NT2/D1 (cell line): ENCODE results near the gene AQP9.

ENCODE experiments used
- DNase-seq: peaks from one replicate; pipeline ENCODE4 v3.0.0-alpha.2; 2011; ENCODE audit warnings: low read depth, low spot score
- H3K27me3 ChIP-seq: 2 replicates; pipeline ENCODE4 v1.6.0; 2011; ENCODE audit warnings: mild to moderate bottlenecking; ENCODE audit not compliant: insufficient read length, insufficient read depth
- H3K36me3 ChIP-seq: 2 replicates; pipeline ENCODE4 v1.6.1; 2011; ENCODE audit warnings: mild to moderate bottlenecking, low read length, mixed read lengths; ENCODE audit not compliant: insufficient read depth, insufficient read length
- H3K4me1 ChIP-seq: 2 replicates; pipeline ENCODE4 v1.5.1; 2011; ENCODE audit not compliant: insufficient read depth, insufficient read length
- H3K4me3 ChIP-seq: 2 replicates; pipeline ENCODE4 v1.5.1; 2011; ENCODE audit warnings: low read depth; ENCODE audit not compliant: insufficient read length
- H3K9ac ChIP-seq: 2 replicates; pipeline ENCODE4 v1.6.0; 2011; ENCODE audit warnings: low read depth; ENCODE audit not compliant: insufficient read length
- H3K9me3 ChIP-seq: 2 replicates; pipeline ENCODE4 v1.5.1; 2011; ENCODE audit warnings: mild to moderate bottlenecking, low read length; ENCODE audit not compliant: insufficient read depth
- SUZ12 ChIP-seq: IDR thresholded peaks from 2 replicates; pipeline ENCODE4 v1.6.1; 2011; ENCODE audit not compliant: insufficient read length, insufficient read depth; ENCODE audit errors: extremely low read depth
- YY1 ChIP-seq: IDR thresholded peaks from 2 replicates; pipeline ENCODE4 v1.6.1; 2011; ENCODE audit not compliant: insufficient read length, insufficient read depth
- ZNF274 ChIP-seq: IDR thresholded peaks from 2 replicates; pipeline ENCODE4 v1.6.1; 2011; ENCODE audit warnings: mild to moderate bottlenecking, low read depth, low read length

AQP9 gene

DNA sequence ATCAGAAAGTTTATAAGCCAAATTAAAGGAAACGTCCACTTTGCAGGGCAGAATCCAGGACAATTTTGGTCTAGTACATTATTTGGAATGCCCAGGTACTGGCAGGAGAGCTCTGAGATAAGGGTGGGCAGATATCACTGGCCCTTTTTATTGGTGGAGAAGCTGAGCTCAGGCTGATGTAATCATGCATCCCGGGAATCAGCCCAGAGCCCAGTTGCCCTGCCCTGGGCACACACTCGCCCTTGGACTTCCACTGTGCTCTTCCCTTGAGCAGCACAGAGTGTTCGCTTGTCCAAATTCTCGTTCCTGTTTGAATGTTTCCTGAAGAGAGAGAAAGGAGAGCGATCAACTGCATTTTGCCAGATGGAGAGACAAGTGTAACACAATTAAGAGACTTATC, 3.7 kb downstream of the AQP9 start:
- no peak for DNase-seq
- no peaks in the 10 kb centered on the region for H3K27me3 ChIP-seq
- H3K9ac ChIP-seq: no peak overlapping the region
- no peak for TF ChIP-seq SUZ12
- TF ChIP-seq ZNF274: no peak
- no peak for TF ChIP-seq YY1
- no peak overlapping the region for H3K4me3 ChIP-seq
- H3K4me1 ChIP-seq: no peaks in the 10 kb centered on the region
- no peaks in the 10 kb centered on the region for H3K9me3 ChIP-seq
- no peaks in the 10 kb centered on the region for H3K36me3 ChIP-seq

DNA sequence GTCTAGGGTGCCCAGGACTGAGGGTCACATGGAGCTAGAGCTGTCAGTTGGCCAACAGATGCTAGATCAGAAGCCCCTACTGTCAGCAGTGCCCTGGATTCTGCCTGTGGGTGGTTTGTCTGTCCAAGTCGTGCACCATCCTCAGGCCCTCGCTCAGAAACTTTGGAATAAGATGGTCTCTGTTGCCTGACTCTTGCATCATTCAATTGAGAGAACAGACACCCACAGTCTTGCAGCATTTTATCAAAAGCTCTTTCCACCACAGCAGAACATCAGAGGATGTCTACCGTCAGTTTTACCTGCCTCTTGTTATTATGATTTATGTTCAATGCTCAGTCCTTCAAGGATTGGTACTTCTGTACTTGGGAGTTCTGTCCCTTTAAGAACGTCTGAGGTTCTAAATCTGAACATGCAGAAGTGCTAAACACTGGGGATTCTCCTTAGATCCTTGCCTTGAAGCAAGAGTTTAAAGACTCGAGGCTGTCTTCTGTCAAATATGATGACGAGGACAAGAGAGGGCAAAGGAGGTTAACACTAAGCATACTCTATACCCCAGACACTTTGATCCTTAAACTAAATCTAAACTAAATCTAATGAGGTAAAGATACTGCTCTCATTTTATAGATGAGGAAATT, 4.8 kb downstream of the AQP9 start:
- Histone ChIP-seq H3K36me3 (no peaks in the 10 kb centered on the region), H3K9ac (no peak overlapping the region), H3K4me1 (no peaks in the 10 kb centered on the region), H3K27me3 (no peaks in the 10 kb centered on the region), H3K9me3 (no peaks in the 10 kb centered on the region), H3K4me3 (no peak overlapping the region)
- no peak for DNase-seq
- TF ChIP-seq SUZ12 (no peak), ZNF274 (no peak), YY1 (no peak)

DNA sequence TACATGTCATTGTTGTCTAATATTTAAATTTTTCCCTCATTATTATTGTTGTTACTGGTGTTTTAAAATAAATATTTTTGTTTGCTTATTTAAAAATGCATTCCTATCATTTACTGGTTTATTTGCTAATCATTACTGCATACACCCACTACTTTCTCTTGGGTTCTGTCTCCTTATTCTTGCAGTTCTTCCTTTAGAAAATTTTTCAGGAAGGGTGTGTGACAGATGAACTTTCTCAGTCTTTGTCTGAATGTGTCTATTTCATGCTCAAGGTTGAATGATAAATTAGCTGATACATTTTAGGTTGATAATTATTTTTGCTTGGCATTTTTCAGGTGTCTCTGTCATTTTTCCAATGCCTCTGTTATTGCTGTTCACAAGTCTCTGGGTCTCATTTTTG, 7.4 kb downstream of the AQP9 start:
- Histone ChIP-seq H3K9me3 (no peaks in the 10 kb centered on the region), H3K36me3 (no peaks in the 10 kb centered on the region), H3K9ac (no peak overlapping the region), H3K4me1 (no peaks in the 10 kb centered on the region), H3K27me3 (no peaks in the 10 kb centered on the region), H3K4me3 (no peak overlapping the region)
- no peak for DNase-seq
- TF ChIP-seq YY1 (no peak), ZNF274 (no peak), SUZ12 (no peak)

DNA sequence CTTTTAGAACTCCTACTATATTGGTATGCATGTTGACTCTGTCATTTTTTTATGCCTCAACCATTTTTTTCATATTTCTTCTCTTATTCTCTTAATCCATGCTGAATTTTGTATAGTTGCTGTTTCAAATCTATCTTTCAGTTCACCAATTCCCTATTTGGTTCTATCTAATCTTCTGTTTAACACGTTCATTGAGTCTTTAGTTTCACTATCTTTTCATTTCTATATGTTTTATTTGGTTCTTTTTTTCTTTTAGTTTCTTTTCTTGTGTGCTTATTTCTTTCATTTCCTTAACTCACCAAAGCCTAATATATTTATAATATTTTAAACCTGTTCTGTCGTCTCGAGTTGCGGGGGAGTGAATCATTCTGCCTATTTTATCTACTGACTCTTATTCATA, 8.0 kb downstream of the AQP9 start:
- TF ChIP-seq YY1 (no peak), SUZ12 (no peak), ZNF274 (no peak)
- no peak for DNase-seq
- H3K9me3 ChIP-seq: no peaks in the 10 kb centered on the region

DNA sequence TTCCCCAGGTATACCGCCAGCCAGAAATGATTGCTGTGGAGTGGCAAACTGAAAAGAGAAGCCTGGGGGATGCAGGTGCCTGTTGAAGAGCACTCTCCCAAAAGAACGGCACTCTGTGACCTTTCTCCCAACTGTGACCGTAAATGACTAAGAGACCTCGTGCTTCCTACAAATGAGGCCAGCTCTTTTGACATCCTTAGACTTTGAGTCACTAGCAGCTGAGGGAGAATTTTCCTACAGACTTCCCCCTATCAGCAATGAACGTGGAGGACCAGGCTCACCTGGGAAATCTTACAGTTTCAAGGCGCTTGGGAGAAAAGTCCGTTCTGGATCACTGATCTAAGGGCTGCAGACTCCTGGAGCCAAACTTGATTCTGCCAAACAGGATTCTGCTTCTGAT, 8.6 kb downstream of the AQP9 start:
- H3K4me1 ChIP-seq: no peaks in the 10 kb centered on the region
- no peaks in the 10 kb centered on the region for H3K36me3 ChIP-seq
- TF ChIP-seq ZNF274: no peak
- TF ChIP-seq YY1: no peak
- TF ChIP-seq SUZ12: no peak
- no peaks in the 10 kb centered on the region for H3K27me3 ChIP-seq
- no peak overlapping the region for H3K9ac ChIP-seq
- DNase-seq: no peak
- no peak overlapping the region for H3K4me3 ChIP-seq
- H3K9me3 ChIP-seq: no peaks in the 10 kb centered on the region

More for the DNA sequence above, 8.0 kb downstream of the AQP9 start:
- no peaks in the 10 kb centered on the region for H3K4me1 ChIP-seq
- no peak overlapping the region for H3K9ac ChIP-seq
- H3K4me3 ChIP-seq: no peak overlapping the region
- H3K27me3 ChIP-seq: no peaks in the 10 kb centered on the region
- no peaks in the 10 kb centered on the region for H3K36me3 ChIP-seq

DNA sequence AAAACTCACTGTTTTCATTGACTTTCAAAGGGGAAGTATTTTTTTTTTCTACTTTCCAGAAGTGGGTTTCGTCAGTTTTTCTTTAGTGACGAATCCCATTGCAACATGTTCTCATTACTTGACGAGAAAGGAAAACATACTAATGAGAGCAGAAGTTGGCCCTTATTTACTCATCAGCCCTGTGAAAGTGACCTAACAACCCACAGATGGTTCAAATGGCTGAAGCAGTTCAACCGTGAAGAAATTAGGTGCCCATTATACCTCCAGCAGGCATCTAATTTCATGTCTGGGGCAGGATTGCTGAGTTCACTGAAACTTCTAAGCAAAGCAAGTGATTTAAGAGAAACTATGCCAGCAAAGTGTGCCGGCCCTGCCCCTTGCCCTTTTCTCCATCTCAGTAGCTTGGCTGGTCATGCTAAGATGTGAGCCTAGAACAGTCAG, 9.0 kb downstream of the AQP9 start:
- DNase-seq: no peak
- TF ChIP-seq SUZ12: no peak
- no peak for TF ChIP-seq ZNF274
- no peak for TF ChIP-seq YY1
- Histone ChIP-seq H3K9ac (no peak overlapping the region), H3K27me3 (no peaks in the 10 kb centered on the region), H3K4me3 (no peak overlapping the region), H3K4me1 (no peaks in the 10 kb centered on the region), H3K9me3 (no peaks in the 10 kb centered on the region), H3K36me3 (no peaks in the 10 kb centered on the region)

DNA sequence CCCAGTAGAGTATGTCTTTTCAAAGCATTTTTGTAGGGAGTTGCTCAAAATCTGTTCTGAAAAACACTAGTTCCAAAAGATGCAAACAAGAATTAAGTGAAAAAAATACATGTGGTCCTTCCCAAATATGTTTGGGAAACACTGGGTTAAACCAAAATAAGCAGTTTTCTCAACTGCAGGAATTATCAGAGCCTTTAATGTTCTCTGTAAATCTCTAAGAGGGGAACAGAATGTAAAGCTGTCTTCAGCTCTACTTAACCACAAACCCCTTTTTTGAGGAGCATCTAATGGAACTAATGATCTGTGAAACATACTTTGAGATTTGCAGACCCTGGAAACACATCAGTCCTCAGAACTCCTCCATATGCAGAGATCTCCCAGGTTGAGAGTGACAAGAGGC, 9.9 kb downstream of the AQP9 start:
- no peak for DNase-seq
- Histone ChIP-seq H3K36me3 (no peaks in the 10 kb centered on the region), H3K4me3 (no peak overlapping the region), H3K4me1 (no peaks in the 10 kb centered on the region), H3K27me3 (no peaks in the 10 kb centered on the region), H3K9ac (no peak overlapping the region), H3K9me3 (no peaks in the 10 kb centered on the region)
- no peak for TF ChIP-seq YY1
